HG02884 (cell line): ENCODE results near the gene JOSD2.

Source experiments
- ATAC-seq: cut with Tn5 transposase; IDR thresholded peaks from one replicate; pipeline ENCODE4 v1.9.1; 2021; ENCODE audit warnings: mild to moderate bottlenecking, moderate library complexity; ENCODE audit not compliant: unreplicated experiment

JOSD2 gene

DNA sequence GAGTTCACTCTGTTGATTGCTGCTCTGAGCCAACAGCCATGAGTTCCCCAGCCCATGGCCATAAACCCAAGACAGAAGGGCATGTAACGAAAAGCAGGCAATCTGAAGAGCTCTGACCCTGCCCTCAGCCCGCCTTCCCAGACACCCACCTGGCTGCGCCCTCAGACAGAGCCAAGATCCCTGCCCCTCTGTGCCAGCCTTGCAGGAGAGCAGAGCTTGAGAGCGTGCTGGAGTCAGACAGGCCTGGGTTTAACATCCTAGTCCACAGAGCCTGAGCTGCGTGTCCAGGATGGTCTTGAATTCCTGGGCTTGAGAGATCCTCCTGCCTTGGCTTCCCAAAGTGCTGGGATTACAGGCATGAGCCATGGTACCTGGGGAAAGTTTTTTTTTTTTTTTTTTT, 53.7 kb downstream of the JOSD2 start:
- ATAC-seq: no peak
